Measurements from ENCODE around the gene MRPL48. TPM values are rescaled to one million over a fixed set of nuclear protein-coding genes. Genes with fewer than 3 reads are reported as not detected.
A peak's percentile ranks its signal among the peaks of the same experiment; 100 is the strongest.

Gene MRPL48
- total RNA-seq, 2 donors from 2014 or later: 36.4 to 55.3 TPM

DNA sequence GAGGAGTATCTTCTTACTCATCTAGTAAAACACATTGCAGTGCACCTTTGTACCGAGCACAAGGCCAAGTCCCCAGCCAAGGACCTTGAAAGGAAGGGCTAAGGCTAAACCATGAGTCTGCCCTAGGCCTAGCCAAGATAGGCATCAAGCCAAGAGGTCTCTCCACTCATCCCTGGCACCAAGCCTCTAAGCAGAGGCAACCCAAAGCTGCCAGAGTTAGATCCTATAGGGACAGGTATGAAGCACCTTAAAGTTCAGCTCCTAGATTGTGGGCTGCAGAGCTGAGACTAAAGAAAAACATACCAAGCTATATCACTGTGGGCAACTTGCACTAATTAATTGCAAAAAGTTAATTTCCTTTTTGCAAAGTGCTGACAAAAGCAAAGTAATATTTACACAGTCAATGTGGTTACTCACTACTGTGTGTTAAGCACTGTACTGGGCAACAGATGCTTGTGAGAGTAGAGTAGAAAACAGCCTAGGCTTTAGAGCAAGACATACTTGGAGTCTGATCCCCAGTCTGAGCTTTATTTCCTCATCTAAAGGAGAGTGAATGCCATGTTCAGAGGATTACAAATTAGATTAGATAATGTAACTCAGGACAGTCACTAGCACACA lies 81.8 kb downstream of the MRPL48 start:
- H3K4me3 ChIP-seq (ENCODE audit: low read length): no peak overlapping the region
- whole genome bisulfite sequencing, 2 experiments (ENCODE audit: insufficient coverage in 1 of 2, insufficient read length in 1 of 2): 67 to 86% methylated on average over 1 of the region's 1 CpG
- H3K27ac Mint-ChIP-seq: peak overlapping the region; percentile 42
- peaks cover 2% of the 10 kb centered on the region for H3K4me1 Mint-ChIP-seq
- no peaks in the 10 kb centered on the region for H3K9me3 ChIP-seq (ENCODE audit: control insufficient read depth, low read length)
- H3K4me1 ChIP-seq (ENCODE audit: control insufficient read depth, insufficient read depth, low read length): peaks cover 6% of the 10 kb centered on the region
- no peak overlapping the region for H3K9ac ChIP-seq (ENCODE audit: extremely low read depth, low read length, poor library complexity, severe bottlenecking)
- H3K36me3 ChIP-seq (ENCODE audit: control insufficient read depth, insufficient read depth, low read length): peaks cover 30% of the 10 kb centered on the region
- peaks cover 36% of the 10 kb centered on the region for H3K36me3 Mint-ChIP-seq (ENCODE audit: low read depth)
- TF ChIP-seq, protein P1, sequence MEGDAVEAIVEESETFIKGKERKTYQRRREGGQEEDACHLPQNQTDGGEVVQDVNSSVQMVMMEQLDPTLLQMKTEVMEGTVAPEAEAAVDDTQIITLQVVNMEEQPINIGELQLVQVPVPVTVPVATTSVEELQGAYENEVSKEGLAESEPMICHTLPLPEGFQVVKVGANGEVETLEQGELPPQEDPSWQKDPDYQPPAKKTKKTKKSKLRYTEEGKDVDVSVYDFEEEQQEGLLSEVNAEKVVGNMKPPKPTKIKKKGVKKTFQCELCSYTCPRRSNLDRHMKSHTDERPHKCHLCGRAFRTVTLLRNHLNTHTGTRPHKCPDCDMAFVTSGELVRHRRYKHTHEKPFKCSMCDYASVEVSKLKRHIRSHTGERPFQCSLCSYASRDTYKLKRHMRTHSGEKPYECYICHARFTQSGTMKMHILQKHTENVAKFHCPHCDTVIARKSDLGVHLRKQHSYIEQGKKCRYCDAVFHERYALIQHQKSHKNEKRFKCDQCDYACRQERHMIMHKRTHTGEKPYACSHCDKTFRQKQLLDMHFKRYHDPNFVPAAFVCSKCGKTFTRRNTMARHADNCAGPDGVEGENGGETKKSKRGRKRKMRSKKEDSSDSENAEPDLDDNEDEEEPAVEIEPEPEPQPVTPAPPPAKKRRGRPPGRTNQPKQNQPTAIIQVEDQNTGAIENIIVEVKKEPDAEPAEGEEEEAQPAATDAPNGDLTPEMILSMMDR (conservative IDR thresholded peaks at IDR 0.05): no peak
- H3K9me3 Mint-ChIP-seq: no peaks in the 10 kb centered on the region
- no peak for DNase-seq
- H3K4me3 Mint-ChIP-seq: no peak overlapping the region
- no peaks in the 10 kb centered on the region for H3K27me3 ChIP-seq (ENCODE audit: control insufficient read depth, insufficient read depth, low read length, poor library complexity, severe bottlenecking)
- H3K27ac ChIP-seq (ENCODE audit: low read depth, low read length): no peak overlapping the region
- H3K27me3 Mint-ChIP-seq (ENCODE audit: insufficient read depth): no peaks in the 10 kb centered on the region

DNA sequence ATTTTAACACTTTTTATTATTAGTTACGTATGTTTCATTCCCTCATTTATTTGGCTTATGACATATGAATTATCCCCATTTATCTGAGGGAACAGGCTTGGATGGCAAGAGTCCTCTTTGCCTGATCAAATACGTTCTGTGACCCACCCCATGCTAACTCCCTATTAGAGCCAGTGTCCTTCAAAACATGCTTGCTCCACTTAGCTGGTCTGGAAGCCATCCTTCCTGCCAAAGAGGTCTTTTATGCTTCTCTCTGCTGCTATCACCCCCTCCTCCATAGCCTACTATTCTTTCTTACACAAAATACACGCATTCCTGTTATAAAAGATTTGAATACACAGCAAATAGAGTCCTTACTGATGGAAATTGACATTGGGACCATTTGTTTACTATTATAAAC lies 82.6 kb downstream of the MRPL48 start:
- DNase-seq: no peak
- H3K27me3 Mint-ChIP-seq (ENCODE audit: insufficient read depth): no peaks in the 10 kb centered on the region
- H3K27ac Mint-ChIP-seq: no peak overlapping the region
- no peak overlapping the region for H3K4me3 Mint-ChIP-seq
- Histone ChIP-seq H3K4me1 (ENCODE audit: control insufficient read depth, insufficient read depth, low read length) (peaks cover 6% of the 10 kb centered on the region), H3K9ac (ENCODE audit: extremely low read depth, low read length, poor library complexity, severe bottlenecking) (no peak overlapping the region), H3K27ac (ENCODE audit: low read depth, low read length) (no peak overlapping the region), H3K36me3 (ENCODE audit: control insufficient read depth, insufficient read depth, low read length) (peaks cover 33% of the 10 kb centered on the region), H3K4me3 (ENCODE audit: low read length) (no peak overlapping the region), H3K9me3 (ENCODE audit: control insufficient read depth, low read length) (no peaks in the 10 kb centered on the region), H3K27me3 (ENCODE audit: control insufficient read depth, insufficient read depth, low read length, poor library complexity, severe bottlenecking) (no peaks in the 10 kb centered on the region)
- peaks cover 7% of the 10 kb centered on the region for H3K4me1 Mint-ChIP-seq
- H3K9me3 Mint-ChIP-seq: no peaks in the 10 kb centered on the region
- peaks cover 38% of the 10 kb centered on the region for H3K36me3 Mint-ChIP-seq (ENCODE audit: low read depth)
- TF ChIP-seq, protein P1 (conservative IDR thresholded peaks at IDR 0.05): no peak
- 71 to 94% methylated on average over 1 to 3 of the region's 3 CpGs for WGBS, 2 experiments (ENCODE audit: insufficient coverage in 1 of 2, insufficient read length in 1 of 2)

DNA sequence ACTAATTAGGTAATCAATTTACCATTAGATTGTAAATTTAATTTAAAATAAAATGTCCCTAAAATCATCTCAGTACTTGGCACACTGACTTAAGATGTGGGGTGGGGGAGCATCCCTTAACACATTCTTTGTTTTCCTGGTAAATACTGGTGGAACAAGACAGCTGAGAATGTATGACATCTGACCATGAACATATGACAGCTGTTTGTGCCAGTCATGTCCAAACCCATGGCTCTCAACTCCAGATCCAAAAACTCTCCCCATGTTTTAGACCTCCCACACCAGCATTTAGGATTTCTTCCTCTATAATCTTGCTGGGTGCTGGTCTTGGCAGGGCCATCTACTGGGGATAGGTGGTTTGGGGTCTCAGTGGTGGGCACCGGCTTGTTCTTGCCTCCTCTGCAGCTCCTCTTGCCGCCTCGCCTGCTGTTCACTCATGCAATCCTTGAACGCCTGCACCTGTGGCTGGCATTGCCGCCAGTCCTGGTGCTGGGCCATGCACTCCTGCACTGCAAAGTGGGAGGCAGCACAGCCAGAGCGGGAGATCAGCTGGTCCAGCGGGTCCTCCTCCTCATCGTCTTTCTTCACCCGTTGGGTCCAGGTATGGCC lies 85.2 kb downstream of the MRPL48 start:
- Mint-ChIP-seq H3K9me3 (no peaks in the 10 kb centered on the region), H3K27ac (no peak overlapping the region), H3K4me1 (peaks cover 15% of the 10 kb centered on the region), H3K27me3 (ENCODE audit: insufficient read depth) (no peaks in the 10 kb centered on the region), H3K4me3 (no peak overlapping the region), H3K36me3 (ENCODE audit: low read depth) (peaks cover 38% of the 10 kb centered on the region)
- peaks cover 34% of the 10 kb centered on the region for H3K36me3 ChIP-seq (ENCODE audit: control insufficient read depth, insufficient read depth, low read length)
- TF ChIP-seq, protein P1 (conservative IDR thresholded peaks at IDR 0.05): no peak
- H3K4me3 ChIP-seq (ENCODE audit: low read length): no peak overlapping the region
- no peak overlapping the region for H3K27ac ChIP-seq (ENCODE audit: low read depth, low read length)
- H3K4me1 ChIP-seq (ENCODE audit: control insufficient read depth, insufficient read depth, low read length): no peaks in the 10 kb centered on the region
- WGBS, 2 experiments (ENCODE audit: insufficient coverage in 1 of 2, insufficient read length in 1 of 2): 96 to 100% methylated on average over 5 to 9 of the region's 9 CpGs
- no peaks in the 10 kb centered on the region for H3K9me3 ChIP-seq (ENCODE audit: control insufficient read depth, low read length)
- DNase-seq: no peak
- no peak overlapping the region for H3K9ac ChIP-seq (ENCODE audit: extremely low read depth, low read length, poor library complexity, severe bottlenecking)
- H3K27me3 ChIP-seq (ENCODE audit: control insufficient read depth, insufficient read depth, low read length, poor library complexity, severe bottlenecking): no peaks in the 10 kb centered on the region

Data from endodermal cell (in vitro differentiated cells).